Prostate gland (tissue), 2 donors: Measurements from ENCODE around the gene ZNF814.

ENCODE experiments used
- CTCF ChIP-seq, 4 experiments: fragments of 200-600 bp in 2 of 4; fragments of 450-650 bp in 2 of 4; sonication (generic) in 2 of 4; IDR thresholded peaks; 1 replicate in 3 of 4; 2 replicates in 1 of 4; pipeline ENCODE4 v1.5.1; 2016 to 2019; ENCODE audit warnings: antibody characterized with exemption in 4 of 4, mild to moderate bottlenecking in 2 of 4, moderate library complexity in 2 of 4
- POLR2A ChIP-seq: fragments of 450-650 bp; IDR thresholded peaks from one replicate; pipeline ENCODE4 v1.6.1; 2016; ENCODE audit warnings: antibody characterized with exemption, mild to moderate bottlenecking
- POLR2AphosphoS5 ChIP-seq: sonication (generic); formaldehyde crosslinking; IDR thresholded peaks from one replicate; pipeline ENCODE4 v1.6.1; 2017; ENCODE audit warnings: antibody characterized with exemption

GRCh38 chr19:57907394-57907793, 18.6 kb upstream of the ZNF814 start:
- no peak for TF ChIP-seq CTCF (IDR thresholded peaks at IDR 0.05)
- no peak for TF ChIP-seq POLR2AphosphoS5
- TF ChIP-seq POLR2A: no peak
